ENCODE data around the gene CPPED1.
"Not testable (repeated sequence)": the region's sequence is repeated elsewhere in the genome, so short reads cannot be mapped to it uniquely, and the experiment has no call there.

CPPED1 gene

DNA sequence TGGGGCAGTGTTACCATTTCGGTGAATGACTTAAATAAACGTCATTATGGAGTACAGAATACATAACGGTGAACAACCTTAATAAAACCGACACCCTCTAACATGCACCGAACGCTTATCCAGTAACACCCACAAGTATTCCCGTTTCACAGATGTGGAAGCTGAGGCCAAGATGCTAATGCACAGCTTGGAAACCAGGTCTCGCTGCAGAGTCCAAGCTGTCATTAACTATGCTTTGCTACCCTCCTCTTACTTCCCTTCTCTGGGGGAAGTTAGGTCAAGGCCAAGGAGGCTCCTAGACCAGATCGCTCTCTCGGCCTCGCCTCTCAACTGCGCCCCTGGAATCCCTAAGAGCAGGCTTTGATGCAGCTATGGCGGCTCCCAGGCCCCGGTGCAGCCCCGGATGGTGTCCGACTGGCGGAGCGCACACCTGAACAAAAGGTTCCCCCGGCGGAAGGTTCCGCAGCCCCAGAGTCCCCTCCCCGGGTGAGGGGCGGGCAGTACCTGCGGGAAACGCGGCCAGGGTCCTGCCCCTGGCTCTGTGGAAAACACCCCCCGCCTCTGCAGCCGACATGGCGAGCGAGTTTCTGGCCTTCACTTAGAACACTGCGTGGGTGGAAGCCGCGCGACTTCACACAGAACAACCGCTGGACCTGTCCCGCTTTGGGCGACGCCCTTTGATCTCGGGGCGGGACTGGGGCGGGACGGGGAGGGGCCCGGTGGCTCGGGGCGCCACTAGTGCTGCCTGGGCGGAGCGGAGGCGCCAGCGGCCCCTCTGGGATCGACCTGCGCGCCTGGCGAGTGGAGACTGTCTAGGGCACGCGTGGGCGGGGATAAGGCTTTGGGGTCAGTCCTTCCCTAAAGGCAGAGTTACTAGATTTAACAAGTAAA is at the start of gene CPPED1:
CPPED1 (minus strand) TSS at position 685 of the 891 bp plus-strand sequence; CDS start at position 574, 111 bp downstream.
- peak; percentile 77 to 97 for DNase-seq (ENCODE audit: low read depth in 1 of 2, low spot score in 1 of 2)
- no peak for TF ChIP-seq JUND (IDR thresholded peaks at IDR 0.05; ENCODE audit: low read depth)
- in situ Hi-C loops (cut with HindIII; ENCODE audit: low pct_unique_long_range_greater_than_20kb, low sequenced_read_pairs) = no loop called here

- TF ChIP-seq JUND (IDR thresholded peaks at IDR 0.05; ENCODE audit: low read depth) = no peak
- no peak for DNase-seq (ENCODE audit: low read depth in 1 of 2, low spot score in 1 of 2)
- in situ Hi-C loops (cut with HindIII; ENCODE audit: low pct_unique_long_range_greater_than_20kb, low sequenced_read_pairs) = no loop called here
These were observed 46.5 kb upstream of the CPPED1 start for GRCh38 chr16:12850186-12850585.

GRCh38 chr16:12846592-12846991 is 42.9 kb upstream of the CPPED1 start:
- DNase-seq (ENCODE audit: low read depth in 1 of 2, low spot score in 1 of 2) = no peak
- in situ Hi-C loops (cut with HindIII; ENCODE audit: low pct_unique_long_range_greater_than_20kb, low sequenced_read_pairs) = no loop called here
- no peak for TF ChIP-seq JUND (IDR thresholded peaks at IDR 0.05; ENCODE audit: low read depth)

GRCh38 chr16:12845282-12845681 is 41.6 kb upstream of the CPPED1 start:
- in situ Hi-C loops (cut with HindIII; ENCODE audit: low pct_unique_long_range_greater_than_20kb, low sequenced_read_pairs) = no loop called here

GRCh38 chr16:12837756-12838155 is 34.1 kb upstream of the CPPED1 start:
- DNase-seq (ENCODE audit: low read depth in 1 of 2, low spot score in 1 of 2) = no peak
- TF ChIP-seq JUND (IDR thresholded peaks at IDR 0.05; ENCODE audit: low read depth) = no peak
- in situ Hi-C loops (cut with HindIII; ENCODE audit: low pct_unique_long_range_greater_than_20kb, low sequenced_read_pairs) = no loop called here

More at GRCh38 chr16:12845282-12845681, 41.6 kb upstream of the CPPED1 start:
- TF ChIP-seq JUND (IDR thresholded peaks at IDR 0.05; ENCODE audit: low read depth) = no peak
- DNase-seq (ENCODE audit: low read depth in 1 of 2, low spot score in 1 of 2) = no peak

DNA sequence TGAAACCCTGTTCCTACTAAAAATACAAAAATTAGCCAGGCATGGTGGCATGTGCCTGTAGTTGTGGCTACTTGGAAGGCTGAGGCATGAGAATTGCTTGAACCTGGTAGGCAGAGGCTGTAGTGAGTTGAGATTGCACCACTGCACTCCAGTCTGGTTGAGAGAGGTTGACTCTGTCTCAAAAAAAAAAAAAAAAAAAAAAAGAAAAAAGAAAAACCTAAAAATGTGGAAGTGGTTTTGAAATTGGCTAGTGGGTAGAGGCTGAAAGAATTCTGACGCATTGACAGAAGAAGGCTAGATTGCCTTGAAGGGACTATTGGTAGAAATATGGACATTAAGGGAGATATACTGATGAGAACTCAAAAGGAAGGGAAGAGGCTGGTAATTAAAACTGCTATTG is 33.6 kb upstream of the CPPED1 start:
- in situ Hi-C loops (cut with HindIII; ENCODE audit: low pct_unique_long_range_greater_than_20kb, low sequenced_read_pairs) = no loop called here
- no peak for DNase-seq (ENCODE audit: low read depth in 1 of 2, low spot score in 1 of 2)
- no peak for TF ChIP-seq JUND (IDR thresholded peaks at IDR 0.05; ENCODE audit: low read depth)

DNA sequence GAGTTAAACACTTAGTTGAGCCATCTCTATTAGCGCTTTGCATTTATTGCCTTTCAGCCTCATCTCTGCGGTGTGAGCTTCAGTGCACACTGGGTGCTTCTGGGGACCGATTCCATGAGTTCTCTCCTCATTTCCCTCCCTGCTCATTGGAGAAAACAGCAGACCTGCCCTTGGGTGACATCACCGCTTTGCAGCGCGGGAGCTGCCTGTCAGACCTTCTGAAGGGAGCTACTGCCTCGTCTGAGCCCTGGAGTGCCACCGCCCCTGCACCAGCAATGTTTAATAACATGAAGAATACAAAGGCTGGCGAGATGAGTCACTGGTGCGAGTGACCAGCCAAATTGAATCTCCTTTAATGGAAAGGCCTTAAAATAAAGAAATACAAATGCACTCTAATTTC is 30.2 kb upstream of the CPPED1 start:
- DNase-seq (ENCODE audit: low read depth in 1 of 2, low spot score in 1 of 2) = peak in 1 of 2 experiments; percentile 24
- TF ChIP-seq JUND (IDR thresholded peaks at IDR 0.05; ENCODE audit: low read depth) = no peak
- in situ Hi-C loops (cut with HindIII; ENCODE audit: low pct_unique_long_range_greater_than_20kb, low sequenced_read_pairs) = no loop called here

DNA sequence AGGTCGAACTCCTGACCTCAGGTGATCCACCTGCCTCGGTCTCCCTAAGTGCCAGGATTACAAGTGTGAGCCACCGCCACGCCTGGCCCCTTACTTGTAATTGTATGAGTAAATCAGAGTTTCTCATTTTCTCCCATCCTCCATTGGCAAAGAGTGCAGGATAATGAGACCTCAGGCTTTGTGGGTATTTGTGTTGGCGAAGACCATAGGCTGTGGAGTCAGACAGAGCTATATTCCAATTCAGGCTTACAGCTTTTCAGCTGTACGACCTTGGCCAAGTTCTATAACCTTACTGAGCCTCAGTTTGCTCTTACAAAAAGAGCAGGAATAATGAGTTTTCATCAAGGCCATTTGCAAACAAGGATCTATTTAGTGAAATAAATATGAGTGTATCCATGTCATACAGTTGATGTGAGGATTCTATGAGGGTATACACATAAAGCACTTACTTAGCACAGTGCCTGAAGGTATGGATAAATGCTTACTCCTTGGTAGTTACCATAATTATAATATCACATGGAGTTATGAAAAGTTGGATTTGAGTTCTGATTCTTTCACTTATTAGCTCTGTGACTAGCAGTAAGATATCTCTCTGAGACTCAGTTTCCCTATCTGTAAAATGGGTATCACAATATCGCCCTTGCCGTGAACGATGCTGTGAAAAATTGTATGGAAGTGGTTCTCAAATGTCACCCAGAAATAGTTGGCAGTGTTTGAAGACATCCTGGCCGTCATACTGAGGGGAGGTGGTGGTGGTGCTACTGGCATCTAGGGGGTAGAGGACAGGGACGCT is 25.6 kb upstream of the CPPED1 start:
- in situ Hi-C loops (cut with HindIII; ENCODE audit: low pct_unique_long_range_greater_than_20kb, low sequenced_read_pairs) = no loop called here
- no peak for DNase-seq (ENCODE audit: low read depth in 1 of 2, low spot score in 1 of 2)

GRCh38 chr16:12828206-12828605 is 24.5 kb upstream of the CPPED1 start:
- in situ Hi-C loops (cut with HindIII; ENCODE audit: low pct_unique_long_range_greater_than_20kb, low sequenced_read_pairs) = no loop called here
- no peak for DNase-seq (ENCODE audit: low read depth in 1 of 2, low spot score in 1 of 2)
- TF ChIP-seq JUND (IDR thresholded peaks at IDR 0.05; ENCODE audit: low read depth) = no peak

More for the DNA sequence above, 25.6 kb upstream of the CPPED1 start:
- TF ChIP-seq JUND (IDR thresholded peaks at IDR 0.05; ENCODE audit: low read depth) = no peak

DNA sequence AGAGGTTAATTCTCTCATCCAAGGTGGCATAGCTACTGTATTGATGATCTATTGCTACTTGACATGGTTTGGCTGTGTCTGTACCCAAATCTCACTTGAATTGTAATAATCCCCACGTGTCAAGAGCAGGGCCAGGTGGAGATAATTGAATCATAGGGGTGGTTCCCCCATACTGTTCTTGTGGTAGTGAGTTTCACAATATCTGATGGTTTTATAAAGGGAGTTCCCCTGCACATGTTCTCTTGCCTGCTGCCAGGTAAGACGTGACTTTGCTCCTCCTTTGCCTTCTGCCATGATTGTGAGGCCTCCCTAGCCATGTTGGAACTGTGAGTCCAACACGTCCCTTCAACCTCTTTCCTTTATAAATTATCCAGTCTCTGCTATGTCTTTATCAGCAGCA is 22.9 kb upstream of the CPPED1 start:
- DNase-seq (ENCODE audit: low read depth in 1 of 2, low spot score in 1 of 2) = no peak
- in situ Hi-C loops (cut with HindIII; ENCODE audit: low pct_unique_long_range_greater_than_20kb, low sequenced_read_pairs) = no loop called here

GRCh38 chr16:12819126-12820117 is 15.7 kb upstream of the CPPED1 start:
- in situ Hi-C loops (cut with HindIII; ENCODE audit: low pct_unique_long_range_greater_than_20kb, low sequenced_read_pairs) = no loop called here
- peak; percentile 60 to 81 for DNase-seq (ENCODE audit: low read depth in 1 of 2, low spot score in 1 of 2)
- no peak for TF ChIP-seq JUND (IDR thresholded peaks at IDR 0.05; ENCODE audit: low read depth)

More for the DNA sequence above, 22.9 kb upstream of the CPPED1 start:
- TF ChIP-seq JUND (IDR thresholded peaks at IDR 0.05; ENCODE audit: low read depth) = no peak

GRCh38 chr16:12818326-12818725 is 14.6 kb upstream of the CPPED1 start:
- TF ChIP-seq JUND (IDR thresholded peaks at IDR 0.05; ENCODE audit: low read depth) = no peak
- DNase-seq (ENCODE audit: low read depth in 1 of 2, low spot score in 1 of 2) = no peak
- in situ Hi-C loops (cut with HindIII; ENCODE audit: low pct_unique_long_range_greater_than_20kb, low sequenced_read_pairs) = no loop called here

DNA sequence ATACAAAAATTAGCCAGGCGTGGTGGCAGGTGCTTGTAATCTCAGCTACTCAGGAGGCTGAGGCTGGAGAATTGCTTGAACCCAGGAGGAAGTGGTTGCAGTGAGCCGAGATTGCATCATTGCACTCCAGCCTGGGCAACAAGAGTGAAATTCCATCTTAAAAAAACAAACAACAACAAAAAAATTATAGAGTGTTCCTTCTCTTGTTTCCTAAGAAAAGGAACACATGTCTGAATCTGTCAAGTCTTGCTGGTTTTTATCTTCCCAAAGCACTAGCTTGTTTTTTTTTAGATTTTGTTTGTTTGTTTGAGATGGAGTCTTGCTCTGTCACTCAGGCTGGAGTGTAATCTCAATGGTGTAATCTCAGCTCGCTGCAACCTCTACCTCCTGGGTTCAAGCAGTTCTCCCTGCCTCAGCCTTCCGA is 13.1 kb upstream of the CPPED1 start:
- DNase-seq (ENCODE audit: low read depth in 1 of 2, low spot score in 1 of 2); in situ Hi-C loops (cut with HindIII; ENCODE audit: low pct_unique_long_range_greater_than_20kb, low sequenced_read_pairs): not testable (repeated sequence)

All from T47D (cell line).